ENCODE data around the gene NABP1. TPM values are rescaled to one million over a fixed set of nuclear protein-coding genes. Genes with fewer than 3 reads are reported as not detected.

The NABP1 gene
- total RNA-seq, 1 donor from 2014 or later, result 86.0 TPM

- Mint-ChIP-seq H3K9me3 (no peaks in the 10 kb centered on the region), H3K4me1 (no peaks in the 10 kb centered on the region), H3K27me3 (no peaks in the 10 kb centered on the region), H3K27ac (no peak overlapping the region), H3K36me3 (ENCODE audit: low read depth) (peaks cover 18% of the 10 kb centered on the region), H3K4me3 (no peak overlapping the region)
- no peak for DNase-seq
- intact Hi-C loops (cut with micrococcal nuclease), result no loop called here
- no peak for TF ChIP-seq CTCF (IDR thresholded peaks at IDR 0.05)
- POLR2A ChIA-PET, result interaction anchor here (0.7 kb wide), 1 partner anchor 167 kb away, joined by 6 read pairs; no protein-coding TSS in a partner anchor
- CTCF ChIA-PET, result no interaction called here
- ATAC-seq (ENCODE audit: low read depth), result no peak
These were observed 21.5 kb downstream of the NABP1 start for GRCh38 chr2:191699341-191699945.

GRCh38 chr2:191701029-191701428, 23.1 kb downstream of the NABP1 start:
- ATAC-seq (ENCODE audit: low read depth) (no peak), DNase-seq (no peak)
- intact Hi-C loops (cut with micrococcal nuclease), result no loop called here
- POLR2A ChIA-PET, result interaction anchor here (0.5 kb wide), 1 partner anchor 23 kb away, joined by 4 read pairs; no protein-coding TSS in a partner anchor
- Mint-ChIP-seq H3K36me3 (ENCODE audit: low read depth) (peaks cover 14% of the 10 kb centered on the region), H3K4me3 (no peak overlapping the region), H3K4me1 (no peaks in the 10 kb centered on the region), H3K27ac (no peak overlapping the region), H3K9me3 (no peaks in the 10 kb centered on the region), H3K27me3 (no peaks in the 10 kb centered on the region)
- CTCF ChIA-PET, result interaction anchor here (1.3 kb wide), 1 partner anchor 10 kb away, joined by 3 read pairs; no protein-coding TSS in a partner anchor
- TF ChIP-seq CTCF (IDR thresholded peaks at IDR 0.05), result no peak

GRCh38 chr2:191701696-191702095, 23.8 kb downstream of the NABP1 start:
- intact Hi-C loops (cut with micrococcal nuclease), result no loop called here
- Mint-ChIP-seq H3K4me3 (no peak overlapping the region), H3K4me1 (no peaks in the 10 kb centered on the region), H3K27ac (no peak overlapping the region), H3K9me3 (no peaks in the 10 kb centered on the region), H3K36me3 (ENCODE audit: low read depth) (peaks cover 14% of the 10 kb centered on the region), H3K27me3 (no peaks in the 10 kb centered on the region)
- DNase-seq (no peak), ATAC-seq (ENCODE audit: low read depth) (no peak)
- no peak for TF ChIP-seq CTCF (IDR thresholded peaks at IDR 0.05)
- ChIA-PET CTCF (interaction anchor here (1.3 kb wide), 1 partner anchor 10 kb away, joined by 3 read pairs; no protein-coding TSS in a partner anchor), POLR2A (no interaction called here)

GRCh38 chr2:191703079-191703725, 25.3 kb downstream of the NABP1 start:
- Mint-ChIP-seq H3K4me1 (no peaks in the 10 kb centered on the region), H3K4me3 (no peak overlapping the region), H3K27me3 (no peaks in the 10 kb centered on the region), H3K27ac (no peak overlapping the region), H3K9me3 (no peaks in the 10 kb centered on the region), H3K36me3 (ENCODE audit: low read depth) (peaks cover 8% of the 10 kb centered on the region)
- intact Hi-C loops (cut with micrococcal nuclease), result no loop called here
- ChIA-PET POLR2A (no interaction called here), CTCF (no interaction called here)
- ATAC-seq (ENCODE audit: low read depth) (no peak), DNase-seq (no peak)
- no peak for TF ChIP-seq CTCF (IDR thresholded peaks at IDR 0.05)

GRCh38 chr2:191705084-191705483, 27.1 kb downstream of the NABP1 start:
- POLR2A ChIA-PET, result no interaction called here
- Mint-ChIP-seq H3K27me3 (no peaks in the 10 kb centered on the region), H3K4me1 (no peaks in the 10 kb centered on the region), H3K9me3 (no peaks in the 10 kb centered on the region), H3K36me3 (ENCODE audit: low read depth) (peaks cover 8% of the 10 kb centered on the region), H3K4me3 (no peak overlapping the region), H3K27ac (no peak overlapping the region)
- ATAC-seq (ENCODE audit: low read depth) (no peak), DNase-seq (no peak)
- intact Hi-C loops (cut with micrococcal nuclease), result no loop called here
- CTCF ChIA-PET, result interaction anchor here (1.0 kb wide), 1 partner anchor 150 kb away, joined by 3 read pairs; no protein-coding TSS in a partner anchor
- TF ChIP-seq CTCF (IDR thresholded peaks at IDR 0.05), result no peak

Measured in activated B cell treated with CpG ODN at 0.5 μM for 24 hours (primary cell).